ENCODE measurements around the gene RNF26. TPM values are rescaled to one million over a fixed set of nuclear protein-coding genes. Genes with fewer than 3 reads are reported as not detected.

RNF26 gene
- total and polyA plus RNA-seq, 10 of the 15 experiments (the other 5 are each of a cell fraction or from before 2014, with no cell fraction given), result 2.8 to 54.5 (median 17.7) TPM

DNA sequence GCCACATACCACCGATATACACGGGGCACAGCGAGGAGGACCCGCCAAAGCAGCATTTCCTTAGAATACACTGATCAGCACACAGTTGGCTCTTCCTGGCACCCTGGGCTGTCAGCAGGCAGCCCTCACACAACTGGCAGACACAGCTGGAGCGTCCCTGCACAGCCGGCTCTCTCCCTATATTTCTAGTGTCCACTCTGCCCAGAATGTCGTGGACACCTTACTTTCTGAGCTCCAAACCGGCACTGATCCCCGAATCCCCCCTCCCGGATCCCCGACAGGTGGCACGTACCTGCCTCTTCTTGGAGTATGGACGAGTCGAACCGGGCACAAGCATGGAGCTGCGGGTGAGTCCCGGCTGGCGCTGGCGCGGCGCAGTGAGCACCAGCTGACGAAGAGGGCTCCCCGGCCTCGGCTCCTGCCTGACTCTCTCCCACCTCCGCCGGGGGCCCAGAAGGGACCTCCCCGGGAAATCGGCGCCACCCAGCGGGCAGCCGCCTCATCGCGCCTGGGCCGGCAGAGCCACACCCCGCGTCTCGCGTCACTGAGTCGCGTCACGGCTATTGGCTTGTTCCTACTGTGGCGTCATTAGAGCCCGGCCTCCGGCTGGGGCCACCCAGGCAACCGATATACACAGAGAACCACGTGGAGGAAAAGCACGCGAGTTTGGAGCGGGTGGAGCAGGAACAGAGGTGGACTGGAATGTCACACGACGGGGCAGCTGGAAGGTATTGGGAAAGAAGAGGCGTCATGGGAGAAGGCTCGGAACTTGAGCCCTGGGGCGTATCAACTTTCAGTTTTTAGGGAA, 47.1 kb downstream of the RNF26 start, which contains the start of gene USP2 (continued):
- TF ChIP-seq, protein P1, sequence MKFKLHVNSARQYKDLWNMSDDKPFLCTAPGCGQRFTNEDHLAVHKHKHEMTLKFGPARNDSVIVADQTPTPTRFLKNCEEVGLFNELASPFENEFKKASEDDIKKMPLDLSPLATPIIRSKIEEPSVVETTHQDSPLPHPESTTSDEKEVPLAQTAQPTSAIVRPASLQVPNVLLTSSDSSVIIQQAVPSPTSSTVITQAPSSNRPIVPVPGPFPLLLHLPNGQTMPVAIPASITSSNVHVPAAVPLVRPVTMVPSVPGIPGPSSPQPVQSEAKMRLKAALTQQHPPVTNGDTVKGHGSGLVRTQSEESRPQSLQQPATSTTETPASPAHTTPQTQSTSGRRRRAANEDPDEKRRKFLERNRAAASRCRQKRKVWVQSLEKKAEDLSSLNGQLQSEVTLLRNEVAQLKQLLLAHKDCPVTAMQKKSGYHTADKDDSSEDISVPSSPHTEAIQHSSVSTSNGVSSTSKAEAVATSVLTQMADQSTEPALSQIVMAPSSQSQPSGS (IDR thresholded peaks at IDR 0.05; ENCODE audit: low read length), result no peak
- TF ChIP-seq, protein P2, sequence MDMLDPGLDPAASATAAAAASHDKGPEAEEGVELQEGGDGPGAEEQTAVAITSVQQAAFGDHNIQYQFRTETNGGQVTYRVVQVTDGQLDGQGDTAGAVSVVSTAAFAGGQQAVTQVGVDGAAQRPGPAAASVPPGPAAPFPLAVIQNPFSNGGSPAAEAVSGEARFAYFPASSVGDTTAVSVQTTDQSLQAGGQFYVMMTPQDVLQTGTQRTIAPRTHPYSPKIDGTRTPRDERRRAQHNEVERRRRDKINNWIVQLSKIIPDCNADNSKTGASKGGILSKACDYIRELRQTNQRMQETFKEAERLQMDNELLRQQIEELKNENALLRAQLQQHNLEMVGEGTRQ (IDR thresholded peaks at IDR 0.05; ENCODE audit: borderline replicate concordance, low read depth, low read length), result peak; percentile 20; the same call in 1 of the 2 replicates
- peak; percentile 26 to 43; a peak in 2 of 4 replicates for TF ChIP-seq IKZF2 (IDR thresholded peaks at IDR 0.05)
- peak; percentile 100 for TF ChIP-seq MXI1 (IDR thresholded peaks at IDR 0.05; ENCODE audit: low read depth, low read length)
- peak; percentile 36; the same call in 1 of the 2 replicates for TF ChIP-seq SMC3 (IDR thresholded peaks at IDR 0.05; ENCODE audit: borderline replicate concordance, low read length)
- TF ChIP-seq ZNF274 (IDR thresholded peaks at IDR 0.05; ENCODE audit: insufficient read depth, insufficient read length), result no peak
- TF ChIP-seq NR2F1 (conservative IDR thresholded peaks at IDR 0.05), result no peak
- TF ChIP-seq ZNF207 (IDR thresholded peaks at IDR 0.05; ENCODE audit: borderline replicate concordance), result no peak
- no peak for TF ChIP-seq GABPA (IDR thresholded peaks at IDR 0.05; ENCODE audit: low read depth)
- TF ChIP-seq, protein P3, sequence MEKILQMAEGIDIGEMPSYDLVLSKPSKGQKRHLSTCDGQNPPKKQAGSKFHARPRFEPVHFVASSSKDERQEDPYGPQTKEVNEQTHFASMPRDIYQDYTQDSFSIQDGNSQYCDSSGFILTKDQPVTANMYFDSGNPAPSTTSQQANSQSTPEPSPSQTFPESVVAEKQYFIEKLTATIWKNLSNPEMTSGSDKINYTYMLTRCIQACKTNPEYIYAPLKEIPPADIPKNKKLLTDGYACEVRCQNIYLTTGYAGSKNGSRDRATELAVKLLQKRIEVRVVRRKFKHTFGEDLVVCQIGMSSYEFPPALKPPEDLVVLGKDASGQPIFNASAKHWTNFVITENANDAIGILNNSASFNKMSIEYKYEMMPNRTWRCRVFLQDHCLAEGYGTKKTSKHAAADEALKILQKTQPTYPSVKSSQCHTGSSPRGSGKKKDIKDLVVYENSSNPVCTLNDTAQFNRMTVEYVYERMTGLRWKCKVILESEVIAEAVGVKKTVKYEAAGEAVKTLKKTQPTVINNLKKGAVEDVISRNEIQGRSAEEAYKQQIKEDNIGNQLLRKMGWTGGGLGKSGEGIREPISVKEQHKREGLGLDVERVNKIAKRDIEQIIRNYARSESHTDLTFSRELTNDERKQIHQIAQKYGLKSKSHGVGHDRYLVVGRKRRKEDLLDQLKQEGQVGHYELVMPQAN (conservative IDR thresholded peaks at IDR 0.05), result peak; percentile 96
- peak; percentile 84 for TF ChIP-seq RFX5 (IDR thresholded peaks at IDR 0.05; ENCODE audit: low read depth, low read length)
- TF ChIP-seq, protein P4, sequence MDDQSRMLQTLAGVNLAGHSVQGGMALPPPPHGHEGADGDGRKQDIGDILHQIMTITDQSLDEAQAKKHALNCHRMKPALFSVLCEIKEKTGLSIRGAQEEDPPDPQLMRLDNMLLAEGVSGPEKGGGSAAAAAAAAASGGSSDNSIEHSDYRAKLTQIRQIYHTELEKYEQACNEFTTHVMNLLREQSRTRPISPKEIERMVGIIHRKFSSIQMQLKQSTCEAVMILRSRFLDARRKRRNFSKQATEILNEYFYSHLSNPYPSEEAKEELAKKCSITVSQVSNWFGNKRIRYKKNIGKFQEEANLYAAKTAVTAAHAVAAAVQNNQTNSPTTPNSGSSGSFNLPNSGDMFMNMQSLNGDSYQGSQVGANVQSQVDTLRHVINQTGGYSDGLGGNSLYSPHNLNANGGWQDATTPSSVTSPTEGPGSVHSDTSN (IDR thresholded peaks at IDR 0.05; ENCODE audit: insufficient replicate concordance, low read depth, low read length), result no peak
- TF ChIP-seq TCF3 (IDR thresholded peaks at IDR 0.05; ENCODE audit: borderline replicate concordance, insufficient read depth, low read depth, low read length), result no peak
- peak; percentile 95 for TF ChIP-seq CREB1 (IDR thresholded peaks at IDR 0.05; ENCODE audit: low read depth)
- no peak for TF ChIP-seq RELA (IDR thresholded peaks at IDR 0.05; ENCODE audit: borderline replicate concordance, partially characterized antibody)
- peak; percentile 92 for TF ChIP-seq CREM (IDR thresholded peaks at IDR 0.05; ENCODE audit: low read depth)
- TF ChIP-seq CHD2 (IDR thresholded peaks at IDR 0.05; ENCODE audit: borderline replicate concordance, low read depth, low read length), result 0 out of 2 replicates have a peak, but pooled peaks have one; percentile 49
- TF ChIP-seq, protein P5, sequence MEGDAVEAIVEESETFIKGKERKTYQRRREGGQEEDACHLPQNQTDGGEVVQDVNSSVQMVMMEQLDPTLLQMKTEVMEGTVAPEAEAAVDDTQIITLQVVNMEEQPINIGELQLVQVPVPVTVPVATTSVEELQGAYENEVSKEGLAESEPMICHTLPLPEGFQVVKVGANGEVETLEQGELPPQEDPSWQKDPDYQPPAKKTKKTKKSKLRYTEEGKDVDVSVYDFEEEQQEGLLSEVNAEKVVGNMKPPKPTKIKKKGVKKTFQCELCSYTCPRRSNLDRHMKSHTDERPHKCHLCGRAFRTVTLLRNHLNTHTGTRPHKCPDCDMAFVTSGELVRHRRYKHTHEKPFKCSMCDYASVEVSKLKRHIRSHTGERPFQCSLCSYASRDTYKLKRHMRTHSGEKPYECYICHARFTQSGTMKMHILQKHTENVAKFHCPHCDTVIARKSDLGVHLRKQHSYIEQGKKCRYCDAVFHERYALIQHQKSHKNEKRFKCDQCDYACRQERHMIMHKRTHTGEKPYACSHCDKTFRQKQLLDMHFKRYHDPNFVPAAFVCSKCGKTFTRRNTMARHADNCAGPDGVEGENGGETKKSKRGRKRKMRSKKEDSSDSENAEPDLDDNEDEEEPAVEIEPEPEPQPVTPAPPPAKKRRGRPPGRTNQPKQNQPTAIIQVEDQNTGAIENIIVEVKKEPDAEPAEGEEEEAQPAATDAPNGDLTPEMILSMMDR (IDR thresholded peaks at IDR 0.05 in 2 of 3, conservative IDR thresholded peaks at IDR 0.05 in 1 of 3; ENCODE audit: control insufficient read depth in 2 of 3, extremely low read depth in 1 of 3, insufficient read depth in 1 of 3, low read depth in 3 of 3, low read length in 3 of 3), result peak; percentile 83 to 88 (median 87)
- TF ChIP-seq IKZF1 (conservative IDR thresholded peaks at IDR 0.05), result peak; percentile 63; the same call in 1 of the 2 replicates
